ENCODE measurements around the gene DESI1.
"Not testable (repeated sequence)": the region's sequence is repeated elsewhere in the genome, so short reads cannot be mapped to it uniquely, and the experiment has no call there.

Gene DESI1

DNA sequence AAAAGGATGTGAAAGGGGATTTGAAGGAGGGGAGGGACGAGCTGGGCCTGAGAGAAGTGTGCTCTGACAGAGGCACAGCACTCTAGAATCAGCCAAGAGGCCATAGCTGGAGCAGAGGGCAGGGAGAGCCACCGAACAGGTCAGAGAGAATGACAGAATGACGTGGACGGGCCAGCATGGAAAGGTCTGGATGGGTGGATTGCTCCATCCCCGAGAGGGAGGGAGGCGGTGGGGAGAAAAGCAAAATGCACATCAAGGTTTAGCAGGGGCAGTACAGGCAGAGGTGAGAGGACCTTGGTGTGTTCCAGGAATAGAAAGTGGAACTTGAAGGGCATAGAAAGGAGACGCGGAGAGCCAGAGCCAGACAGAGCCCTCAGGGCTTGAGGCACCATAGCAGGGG is 38.1 kb downstream of the DESI1 start:
- DNase-seq: no peak

DNA sequence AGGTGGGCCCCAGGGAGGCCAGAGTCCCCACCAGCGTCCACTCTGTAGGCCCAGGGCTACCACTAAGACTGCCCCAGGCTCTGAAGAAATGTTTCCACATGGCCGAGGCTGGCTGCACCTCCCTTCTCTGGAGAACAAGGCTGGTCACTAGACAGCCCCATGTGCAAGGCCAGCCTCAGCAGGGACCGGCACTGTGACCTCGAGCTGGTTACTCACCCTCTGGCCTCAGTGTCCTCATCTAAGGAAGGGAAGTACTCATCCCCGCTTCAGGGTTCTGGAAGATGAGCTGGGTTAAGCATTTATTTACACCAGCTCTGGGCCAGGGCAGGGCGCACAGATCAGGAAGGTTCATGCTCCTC is 40.9 kb downstream of the DESI1 start:
- DNase-seq: no peak

DNA sequence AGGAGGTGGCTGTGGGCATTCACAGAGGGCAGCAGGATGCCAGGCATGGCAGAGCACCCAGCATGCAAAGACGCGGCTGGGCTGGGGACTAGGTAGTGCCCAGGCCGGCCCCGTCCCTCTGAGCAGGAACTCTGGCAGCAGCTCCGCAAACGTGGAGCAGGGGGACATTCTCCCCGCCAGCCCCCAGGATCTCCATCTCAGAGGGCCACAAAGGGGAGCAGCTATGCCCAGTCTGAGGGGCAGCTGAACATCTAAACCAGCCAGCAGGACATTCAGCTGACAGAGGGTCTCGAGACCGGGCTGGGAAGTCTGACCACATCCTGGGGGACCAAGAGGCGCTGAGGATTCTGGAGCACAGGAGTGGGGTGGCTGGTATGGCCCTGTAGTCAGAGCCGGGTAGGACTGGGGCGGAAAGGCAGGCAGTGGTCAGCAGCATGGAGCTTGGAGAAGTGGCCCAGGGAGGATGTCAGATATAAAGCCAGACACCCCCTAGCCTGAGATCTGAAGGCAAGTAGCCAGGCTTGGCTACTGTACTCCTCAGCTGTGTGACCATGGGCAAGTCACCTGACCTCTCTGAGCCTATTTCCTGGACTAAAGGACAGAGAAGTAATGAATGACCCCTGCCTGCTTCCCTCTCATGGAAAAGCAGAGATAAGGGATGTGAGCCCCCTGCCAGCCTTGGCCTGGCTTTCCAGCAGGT is 41.4 kb downstream of the DESI1 start:
- no peak for DNase-seq

DNA sequence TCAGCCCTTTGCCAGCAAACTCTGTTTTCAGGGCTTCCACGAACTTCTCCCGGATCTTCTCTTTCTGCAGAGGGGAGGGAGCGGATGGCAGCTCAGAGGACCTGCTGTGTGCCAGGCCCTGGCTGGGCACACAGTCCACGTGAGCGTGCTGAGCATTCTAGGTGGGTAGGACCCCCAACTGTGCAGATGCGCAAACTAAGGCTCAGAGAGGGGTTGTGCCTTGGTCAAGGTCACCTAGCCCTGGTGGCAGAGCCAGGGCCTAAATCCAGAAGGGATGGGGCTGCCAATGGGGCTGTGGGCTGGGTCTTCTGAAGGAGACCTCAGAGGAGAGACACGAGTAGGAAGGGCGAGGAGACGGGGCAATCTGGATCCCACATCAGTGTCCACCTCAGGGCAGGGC is 42.0 kb downstream of the DESI1 start:
- DNase-seq: no peak

DNA sequence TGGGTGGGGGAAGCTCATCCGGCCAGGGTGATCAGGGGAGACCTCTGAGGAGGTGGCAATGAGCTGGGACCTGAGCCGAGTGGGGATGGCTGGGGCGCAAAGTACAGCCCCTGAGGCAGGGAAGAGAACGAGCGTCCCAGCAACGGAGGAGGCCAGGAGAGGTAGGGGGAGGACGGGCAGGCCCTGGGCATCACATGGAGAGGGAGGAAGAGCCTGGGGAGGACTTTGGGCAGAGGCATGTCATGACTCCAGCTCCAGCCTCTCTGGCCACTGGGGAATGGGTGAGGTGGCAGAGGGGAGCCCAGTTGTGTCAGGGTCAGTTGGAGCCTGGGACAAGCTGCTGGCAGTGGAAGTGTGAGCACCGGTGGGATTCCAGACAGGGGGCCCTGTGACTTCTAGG is 42.7 kb downstream of the DESI1 start:
- no peak for DNase-seq

DNA sequence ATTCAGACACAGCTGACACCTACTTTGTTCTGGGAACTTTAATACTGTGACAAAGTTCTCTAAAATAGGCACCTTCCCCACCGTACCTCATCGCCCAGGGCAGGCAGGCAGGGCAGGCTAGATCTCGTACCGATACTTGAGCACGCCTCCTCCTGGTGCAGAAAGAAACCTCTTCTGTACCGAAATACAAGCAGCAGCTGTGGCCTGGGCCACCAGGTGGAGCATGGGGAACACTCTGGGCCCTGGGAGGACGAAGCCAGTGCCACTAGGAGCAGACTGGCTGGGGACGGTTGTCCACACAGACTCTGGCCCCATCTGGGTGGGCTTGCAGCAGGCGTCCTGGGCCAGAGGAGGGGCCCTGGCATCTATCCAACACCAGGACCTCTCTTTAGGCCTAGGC is 44.0 kb downstream of the DESI1 start:
- DNase-seq: peak; percentile 25 to 39

DNA sequence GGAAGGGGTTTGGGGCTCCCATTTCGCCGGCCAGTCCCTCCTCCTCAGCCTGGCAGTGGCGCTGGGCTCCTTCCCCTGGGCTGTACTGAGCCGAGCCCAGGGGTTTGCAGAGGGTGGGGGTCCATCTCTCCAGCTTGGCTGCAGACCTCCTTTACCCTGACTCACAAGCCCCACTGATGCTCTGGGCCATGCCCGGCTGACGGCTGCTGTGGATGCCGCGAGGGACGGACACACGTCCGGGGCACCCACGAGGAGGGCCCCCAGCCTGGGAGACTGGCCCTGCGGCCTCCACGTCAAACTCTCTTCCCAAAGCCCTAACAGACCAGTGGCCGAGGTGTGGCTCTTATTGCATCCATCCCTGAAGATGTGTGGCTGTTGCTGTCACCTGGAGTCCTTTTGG is 45.3 kb downstream of the DESI1 start:
- no peak for DNase-seq

DNA sequence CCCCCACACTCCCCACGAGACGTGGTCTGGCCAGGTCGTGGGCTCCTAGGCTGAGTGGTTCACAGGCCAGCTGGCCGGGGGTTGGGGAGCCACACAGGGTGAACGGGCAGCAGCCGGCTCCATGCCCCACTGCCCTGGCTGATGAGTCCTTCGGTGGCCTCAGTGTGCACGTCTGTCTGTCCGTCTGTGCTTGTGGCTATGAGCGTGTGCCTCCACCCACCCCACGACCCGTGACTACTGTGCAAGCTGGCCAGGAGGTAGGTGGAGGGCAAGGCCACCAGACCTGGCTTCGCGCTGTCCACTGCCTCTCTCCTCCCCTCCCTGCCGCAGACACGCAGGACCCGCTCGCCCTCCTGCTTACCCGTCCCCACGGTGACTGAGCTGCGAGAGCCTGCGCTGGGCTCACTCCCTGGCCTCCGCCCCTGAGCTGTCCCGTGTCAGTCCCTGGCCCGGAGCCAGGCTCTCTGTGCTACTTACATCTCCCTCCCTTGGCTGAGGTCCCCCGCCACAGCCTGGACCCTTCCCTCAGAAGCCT is 45.9 kb downstream of the DESI1 start:
- no peak for DNase-seq

DNA sequence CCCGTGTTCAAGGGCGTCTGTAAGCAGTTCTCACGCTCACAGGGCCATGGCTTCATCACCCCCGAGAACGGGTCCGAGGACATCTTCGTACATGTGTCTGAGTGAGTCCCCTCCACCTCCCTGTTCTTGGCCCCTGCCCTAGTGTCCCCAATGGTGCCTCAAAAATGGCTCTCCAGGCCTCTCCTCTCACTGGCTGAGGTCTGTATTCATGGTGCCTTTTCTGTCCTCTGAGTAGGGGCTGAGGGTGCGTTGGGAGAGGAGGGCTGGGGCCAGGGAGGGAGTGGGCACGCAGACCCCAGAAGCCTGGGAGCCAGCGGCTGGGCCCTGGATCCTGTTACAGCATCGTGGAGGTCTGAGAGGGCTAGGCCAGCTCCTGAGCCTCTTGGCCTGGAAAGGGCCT is 47.2 kb downstream of the DESI1 start:
- no peak for DNase-seq

DNA sequence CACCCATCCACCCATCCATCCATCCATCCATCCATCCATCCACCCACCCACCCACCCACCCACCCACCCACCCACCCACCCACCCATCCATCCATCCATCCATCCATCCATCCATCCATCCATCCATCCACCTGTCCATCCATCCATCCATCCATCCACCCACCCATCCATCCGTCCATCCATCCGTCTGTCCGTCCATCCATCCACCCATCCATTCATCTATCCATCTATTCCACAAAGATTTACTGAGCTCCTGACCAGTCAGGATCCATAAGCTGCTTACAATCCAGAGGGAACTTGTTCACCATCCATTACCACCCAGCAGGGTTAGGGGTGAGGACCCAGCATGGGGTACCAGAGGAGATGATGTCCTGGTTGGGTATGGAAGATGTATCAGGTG is 48.5 kb downstream of the DESI1 start:
- DNase-seq: not testable (repeated sequence)

DNA sequence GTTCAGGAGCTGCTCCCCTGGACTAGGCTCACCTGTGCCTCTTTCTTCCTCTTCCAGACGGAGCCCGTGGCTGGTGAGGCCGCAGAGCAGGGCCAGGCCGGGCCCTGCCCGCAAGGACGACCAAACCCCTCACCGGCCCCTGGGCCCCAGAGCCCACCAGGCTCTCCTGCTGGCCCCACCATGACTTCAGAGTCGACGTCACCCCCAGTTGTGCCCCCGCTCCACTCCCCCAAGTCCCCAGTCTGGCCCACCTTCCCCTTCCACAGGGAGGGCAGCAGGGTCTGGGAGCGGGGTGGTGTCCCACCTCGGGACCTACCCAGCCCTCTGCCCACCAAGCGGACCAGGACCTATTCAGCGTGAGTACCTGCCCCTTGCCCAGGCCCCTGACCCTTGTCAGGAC is 49.1 kb downstream of the DESI1 start:
- DNase-seq: no peak

DNA sequence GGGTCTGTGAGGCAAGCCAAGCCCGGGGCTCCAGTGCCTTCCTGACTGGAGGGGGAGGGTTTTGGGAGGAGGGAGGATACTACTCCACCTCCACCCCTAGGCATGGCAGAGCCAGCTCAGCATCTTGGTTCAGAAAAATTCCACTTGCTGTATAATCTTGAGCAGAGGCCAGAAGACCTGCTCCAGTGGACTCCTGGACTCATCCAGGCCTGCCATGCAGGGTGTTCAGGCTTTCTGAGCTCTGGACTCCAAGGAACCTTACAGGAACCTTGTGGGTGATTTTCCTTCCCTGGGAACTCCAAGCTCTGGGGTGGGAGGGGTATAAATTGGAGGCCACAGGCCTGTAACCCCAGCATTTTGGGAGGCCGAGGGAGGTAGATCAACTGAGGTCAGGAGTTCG is 50.6 kb downstream of the DESI1 start:
- no peak for DNase-seq

DNA sequence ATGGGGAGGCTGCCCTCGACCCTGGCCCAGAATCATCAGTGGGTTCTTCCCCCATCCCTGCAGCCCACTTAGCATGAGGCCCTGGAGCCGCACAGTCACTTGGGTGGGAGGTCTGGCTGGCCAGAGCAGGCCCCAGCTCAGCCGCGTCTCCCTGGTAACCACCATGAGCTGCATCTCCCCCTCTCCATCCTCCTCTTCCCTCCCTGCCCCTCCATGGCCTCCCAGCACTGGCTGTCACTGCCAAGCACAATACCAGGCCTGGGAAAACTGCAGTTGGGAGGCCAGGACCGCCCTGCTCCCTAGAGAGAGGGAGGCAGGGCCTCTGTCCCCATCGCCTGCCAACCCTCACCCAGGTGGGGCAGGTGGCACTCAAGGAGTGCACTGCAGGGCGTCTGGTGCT is 52.0 kb downstream of the DESI1 start:
- DNase-seq: no peak

DNA sequence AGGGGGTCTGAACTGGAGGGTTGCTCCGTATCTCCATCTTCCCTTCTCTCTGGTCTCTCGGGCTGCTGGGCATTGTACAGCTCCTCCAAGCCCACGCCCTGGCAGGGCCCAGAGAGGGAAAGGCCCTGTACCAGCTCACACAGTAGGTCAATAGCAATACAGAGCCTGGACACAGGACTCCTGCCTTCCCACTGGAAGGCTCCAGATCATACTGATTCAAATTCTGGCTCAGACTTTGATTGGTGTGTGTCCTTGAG is 53.4 kb downstream of the DESI1 start:
- DNase-seq: no peak

DNA sequence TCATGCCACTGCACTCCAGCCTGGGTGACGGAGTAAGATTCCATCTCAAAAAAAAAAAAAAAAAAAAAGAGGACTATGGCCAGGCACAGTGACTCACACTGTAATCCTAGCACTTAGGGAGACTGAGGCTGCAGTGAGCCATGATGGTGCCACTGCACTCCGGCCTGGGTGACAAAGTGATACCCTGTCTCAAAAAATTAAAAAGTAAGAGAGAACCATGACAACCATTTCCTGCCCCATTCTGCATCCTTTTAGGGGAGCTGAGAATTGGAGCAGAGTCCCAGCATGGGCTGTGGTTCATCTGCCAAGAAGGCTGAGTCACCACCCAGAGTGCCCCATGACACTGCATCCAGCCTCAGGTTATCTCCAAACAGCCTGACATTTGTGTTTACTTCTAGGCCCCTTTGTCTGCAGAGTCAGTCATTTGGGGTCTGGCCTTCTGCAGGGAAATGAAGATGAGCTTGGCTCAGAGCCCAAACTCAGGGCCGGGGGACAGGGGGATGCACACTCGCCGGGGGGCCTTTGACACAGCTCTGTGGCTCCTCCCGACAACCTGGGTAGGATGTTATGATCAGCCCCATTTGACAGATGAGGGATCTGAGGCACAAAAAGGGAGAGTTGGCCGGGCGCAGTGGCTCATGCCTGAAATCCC is 55.3 kb downstream of the DESI1 start:
- DNase-seq: no peak

DNA sequence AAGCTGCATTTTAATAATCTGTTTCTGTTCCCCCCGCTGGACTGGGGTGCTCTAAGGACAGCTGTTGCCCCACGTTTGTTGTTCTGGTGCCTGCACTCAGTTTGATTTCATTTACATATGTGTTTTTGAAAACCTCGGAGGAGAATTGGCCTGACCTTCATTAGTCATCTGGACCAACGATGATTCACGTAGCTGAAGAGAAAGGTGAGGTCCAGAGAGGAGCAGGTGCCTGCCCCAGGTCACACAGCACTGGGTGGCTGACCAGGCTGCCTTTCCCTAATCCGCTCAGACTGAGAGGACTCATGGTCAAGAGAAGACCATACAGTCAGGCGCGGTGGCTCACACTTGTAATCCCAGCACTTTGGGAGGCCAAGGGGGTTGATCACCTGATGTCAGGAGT is 56.3 kb downstream of the DESI1 start:
- no peak for DNase-seq

DNA sequence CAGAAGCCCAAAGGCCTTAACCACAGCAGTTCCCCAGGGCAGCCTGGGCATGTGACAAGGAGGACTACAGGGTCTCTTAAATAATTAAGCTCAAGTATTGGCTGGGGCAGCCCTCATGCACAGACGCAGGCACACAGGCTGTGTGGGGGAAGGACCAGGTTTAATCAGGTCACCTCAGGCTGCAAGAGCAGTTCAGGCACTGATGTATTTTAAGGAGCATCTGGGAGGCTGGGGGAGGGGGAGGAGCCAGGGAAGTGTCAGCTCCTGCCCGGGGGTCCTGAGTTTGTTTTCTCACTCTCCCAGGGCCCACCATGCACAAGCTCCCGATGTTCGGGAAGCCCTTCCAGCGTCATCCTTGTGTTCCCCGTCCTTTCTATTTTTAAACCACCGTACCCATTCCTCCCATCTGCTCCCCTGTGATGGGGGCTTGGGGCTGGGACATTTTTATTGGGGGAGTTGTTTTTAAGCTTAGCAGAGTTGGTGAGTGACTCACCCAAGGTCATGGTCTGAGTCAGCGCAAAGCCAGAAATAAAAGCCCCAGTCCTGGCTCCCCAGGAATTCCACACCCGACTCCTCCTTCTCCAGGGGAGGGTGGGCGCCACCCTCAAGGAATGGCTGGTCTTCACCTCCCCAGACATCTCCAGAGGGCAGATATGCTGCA is 57.7 kb downstream of the DESI1 start:
- DNase-seq: no peak

DNA sequence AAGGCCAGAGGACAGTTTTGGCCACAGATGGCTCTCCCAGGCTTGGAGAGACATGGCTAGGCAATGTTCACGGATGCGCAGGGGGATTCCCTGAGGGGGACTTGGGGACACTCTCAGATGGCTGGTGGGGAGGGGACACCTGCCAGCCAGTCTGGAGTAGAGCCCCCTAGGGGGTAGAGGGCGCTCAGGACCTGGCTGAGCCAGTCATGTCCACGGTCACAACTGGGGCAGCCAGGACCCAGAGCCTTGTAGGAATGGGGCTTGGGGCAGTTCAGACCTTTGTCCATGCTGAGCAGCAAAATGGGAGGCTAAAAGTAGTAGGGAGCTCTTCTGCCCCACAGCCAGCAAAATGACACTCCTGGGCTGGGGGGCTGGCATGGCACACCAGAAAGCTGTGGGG is 58.4 kb downstream of the DESI1 start:
- no peak for DNase-seq

DNA sequence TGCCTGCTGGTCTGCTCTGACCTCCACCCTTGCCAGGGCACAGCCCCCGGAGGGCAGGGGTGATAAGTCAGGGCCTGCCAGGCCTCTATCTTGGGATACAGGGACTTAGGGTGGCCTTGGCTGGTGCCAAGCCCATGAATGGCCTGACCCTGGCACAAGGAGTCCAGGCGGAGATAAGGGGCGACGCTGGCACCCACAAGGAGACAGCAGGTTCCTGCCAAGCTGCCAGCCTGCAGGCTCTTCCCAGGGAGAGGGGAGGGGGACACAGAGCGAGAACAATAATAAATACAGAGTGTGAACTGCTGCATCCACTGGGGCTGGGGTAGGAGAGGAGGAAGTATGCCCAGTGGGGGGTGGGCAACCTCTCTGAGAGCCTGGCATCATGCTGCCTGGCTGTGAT is 59.1 kb downstream of the DESI1 start:
- DNase-seq: no peak

DNA sequence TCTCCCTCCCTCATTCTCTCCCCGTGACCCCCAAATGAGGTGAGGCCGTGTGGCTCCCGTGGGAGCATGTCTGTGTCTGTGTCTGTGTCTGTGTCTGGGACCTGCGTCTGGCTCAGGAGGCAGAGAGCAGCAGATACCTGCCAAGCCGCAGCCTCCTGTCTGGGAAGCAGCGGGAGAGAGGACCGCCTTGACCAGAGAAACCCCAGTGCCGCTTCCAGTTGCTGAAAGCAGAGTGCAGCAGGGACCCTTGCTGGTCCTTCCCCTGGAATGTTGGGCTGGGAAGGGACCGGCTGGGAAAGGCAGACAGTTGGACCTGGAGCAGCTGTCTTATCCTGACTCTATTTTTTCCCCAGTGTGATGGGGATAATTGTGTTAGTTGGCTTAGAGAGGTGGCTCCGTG is 59.5 kb downstream of the DESI1 start:
- no peak for DNase-seq

DNA sequence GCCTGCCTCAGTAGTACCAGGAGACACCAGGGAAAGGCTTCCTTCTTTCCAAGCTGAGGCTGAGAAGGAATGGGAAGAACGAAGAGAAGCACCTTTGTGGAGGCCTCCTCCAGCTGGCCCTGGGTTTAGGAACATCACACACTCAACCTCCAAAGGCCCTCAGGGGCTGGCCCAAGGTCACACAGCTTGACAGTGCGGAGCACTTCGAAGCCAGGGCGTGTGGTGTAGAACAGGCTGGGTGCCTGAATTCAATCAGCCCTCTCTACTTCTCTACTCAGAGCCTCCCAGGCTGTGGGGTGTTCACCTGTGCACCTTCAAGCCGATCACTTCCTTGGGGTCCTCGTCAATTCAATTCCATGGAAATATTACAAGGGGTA is 60.8 kb downstream of the DESI1 start:
- no peak for DNase-seq

DNA sequence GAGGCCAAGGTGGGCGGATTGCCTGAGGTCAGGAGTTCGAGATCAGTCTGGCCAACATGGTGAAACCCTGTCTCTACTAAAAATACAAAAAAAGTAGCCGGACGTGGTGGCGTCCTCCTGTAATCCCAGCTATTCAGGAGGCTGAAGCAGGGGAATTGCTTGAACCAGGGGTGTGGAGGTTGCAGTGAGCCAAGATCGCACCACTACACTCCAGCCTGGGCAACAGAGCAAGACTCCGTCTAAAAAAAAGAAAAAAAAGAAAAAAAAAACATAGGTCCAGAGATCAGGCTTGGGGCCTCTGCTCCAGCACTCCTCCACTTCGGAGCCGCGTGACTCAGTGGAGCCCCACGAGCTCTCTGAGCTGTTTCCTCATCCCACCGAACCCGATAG is 62.6 kb downstream of the DESI1 start:
- not testable (repeated sequence) for DNase-seq

DNA sequence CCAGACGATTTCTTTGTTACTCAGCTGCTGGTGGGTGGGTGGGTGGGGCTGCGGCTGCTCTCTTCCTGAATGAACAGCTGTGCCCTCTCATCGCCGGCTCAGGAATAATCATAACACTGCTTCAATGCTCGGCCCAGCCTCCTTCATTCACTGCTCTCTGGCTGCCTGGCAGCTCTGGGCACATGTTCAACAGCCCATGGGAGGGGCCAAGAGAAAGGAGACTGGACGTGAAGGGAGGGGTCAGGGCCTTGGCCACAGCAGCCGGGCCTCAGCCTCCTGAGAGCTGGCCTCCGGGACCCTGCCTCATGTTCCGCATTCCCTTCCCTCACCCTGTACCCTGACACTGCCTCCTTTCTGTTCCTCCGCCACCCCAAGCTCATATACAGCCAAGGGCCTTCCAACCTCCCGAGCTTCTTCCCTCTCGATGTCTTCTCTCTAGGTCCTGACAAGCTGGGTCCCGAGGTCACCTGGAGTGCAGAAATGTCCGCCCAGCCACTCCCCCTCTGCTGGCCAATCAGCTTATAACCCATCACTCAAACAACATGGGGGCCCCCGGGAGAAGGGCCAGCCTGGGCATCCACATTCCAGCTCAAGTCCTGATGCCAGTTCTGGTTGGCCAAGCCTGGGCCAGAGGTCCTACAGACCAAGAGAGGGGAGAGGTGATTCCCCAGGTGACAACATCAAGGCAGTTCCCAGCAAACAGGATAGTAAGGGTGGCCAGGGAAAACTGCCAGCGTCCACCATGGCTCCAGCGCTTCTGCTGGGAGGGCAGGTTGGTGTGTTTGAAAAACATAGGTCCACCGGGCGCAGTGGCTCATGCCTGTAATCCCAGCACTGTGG is 63.2 kb downstream of the DESI1 start:
- DNase-seq: no peak

DNA sequence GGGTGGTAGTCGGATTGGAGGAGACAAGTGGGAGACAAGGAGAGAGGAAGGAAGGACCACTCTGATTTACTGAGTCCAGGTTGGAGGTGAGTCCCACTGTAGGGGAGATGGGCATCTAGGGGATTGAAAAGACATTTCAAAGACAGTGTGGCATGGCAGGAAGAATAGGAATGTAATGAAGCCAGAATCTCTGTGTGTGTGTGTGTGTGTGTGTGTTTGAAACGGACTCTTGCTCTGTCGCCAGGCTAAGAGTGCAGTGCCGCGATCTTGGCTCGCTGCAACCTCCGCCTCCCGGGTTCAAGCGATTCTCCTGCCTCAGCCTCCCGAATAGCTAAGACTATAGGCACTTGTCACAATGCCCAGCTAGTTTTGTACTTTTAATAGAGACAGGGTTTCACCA is 64.3 kb downstream of the DESI1 start:
- DNase-seq: no peak
